HUES6 (cell line): Measurements from ENCODE around the gene ETS1.
A peak's percentile ranks its signal among the peaks of the same experiment; 100 is the strongest.

Source experiments
- H3K27ac ChIP-seq: 2 replicates; pipeline ENCODE4 v1.7.0; 2013; ENCODE audit warnings: low read depth, mild to moderate bottlenecking, low read length, inconsistent platforms
- H3K27me3 ChIP-seq: 2 replicates; pipeline ENCODE4 v1.6.1; 2013; ENCODE audit warnings: low read length; ENCODE audit not compliant: control insufficient read depth, insufficient read depth
- H3K36me3 ChIP-seq: 2 replicates; pipeline ENCODE4 v1.6.1; 2013; ENCODE audit warnings: low read length; ENCODE audit not compliant: control insufficient read depth, insufficient read depth
- H3K4me1 ChIP-seq: 2 replicates; pipeline ENCODE4 v1.6.1; 2013; ENCODE audit warnings: low read length; ENCODE audit not compliant: control insufficient read depth, insufficient read depth
- H3K4me3 ChIP-seq: 2 replicates; pipeline ENCODE4 v1.5.1; 2013; ENCODE audit warnings: low read depth, low read length
- H3K9ac ChIP-seq: one replicate; pipeline ENCODE4 v1.6.1; 2013; ENCODE audit warnings: mild to moderate bottlenecking, low read length
- H3K9me3 ChIP-seq: 2 replicates; pipeline ENCODE4 v1.6.1; 2013; ENCODE audit warnings: low read depth, low read length; ENCODE audit not compliant: control insufficient read depth, insufficient read depth

ETS1 gene

GRCh38 chr11:128496692-128497060 lies 90.7 kb downstream of the ETS1 start:
- Histone ChIP-seq H3K9ac (no peak overlapping the region), H3K4me1 (peaks cover 24% of the 10 kb centered on the region), H3K36me3 (no peaks in the 10 kb centered on the region), H3K9me3 (no peaks in the 10 kb centered on the region), H3K4me3 (no peak overlapping the region), H3K27ac (peak overlapping the region; percentile 3; the same call in 1 of the 2 replicates), H3K27me3 (no peaks in the 10 kb centered on the region)

- H3K9ac ChIP-seq, result no peak overlapping the region
- peaks cover 24% of the 10 kb centered on the region for H3K4me1 ChIP-seq
- no peaks in the 10 kb centered on the region for H3K36me3 ChIP-seq
- no peak overlapping the region for H3K4me3 ChIP-seq
- H3K9me3 ChIP-seq, result no peaks in the 10 kb centered on the region
- H3K27ac ChIP-seq, result no peak overlapping the region
- H3K27me3 ChIP-seq, result no peaks in the 10 kb centered on the region
Measured at GRCh38 chr11:128496249-128496648, 91.1 kb downstream of the ETS1 start.

GRCh38 chr11:128494418-128495332 lies 92.7 kb downstream of the ETS1 start:
- Histone ChIP-seq H3K27me3 (no peaks in the 10 kb centered on the region), H3K9me3 (no peaks in the 10 kb centered on the region), H3K4me1 (peaks cover 24% of the 10 kb centered on the region), H3K9ac (no peak overlapping the region), H3K4me3 (no peak overlapping the region), H3K36me3 (peaks cover 8% of the 10 kb centered on the region), H3K27ac (no peak overlapping the region)

- Histone ChIP-seq H3K9me3 (no peaks in the 10 kb centered on the region), H3K4me1 (peaks cover 24% of the 10 kb centered on the region), H3K27ac (no peak overlapping the region), H3K27me3 (no peaks in the 10 kb centered on the region), H3K9ac (no peak overlapping the region), H3K36me3 (peaks cover 18% of the 10 kb centered on the region), H3K4me3 (no peak overlapping the region)
Measured at GRCh38 chr11:128493570-128493965, 93.8 kb downstream of the ETS1 start.

GRCh38 chr11:128492903-128493569 lies 94.3 kb downstream of the ETS1 start:
- H3K27me3 ChIP-seq, result no peaks in the 10 kb centered on the region
- H3K4me3 ChIP-seq, result no peak overlapping the region
- no peak overlapping the region for H3K27ac ChIP-seq
- H3K9me3 ChIP-seq, result no peaks in the 10 kb centered on the region
- no peak overlapping the region for H3K9ac ChIP-seq
- H3K4me1 ChIP-seq, result peaks cover 24% of the 10 kb centered on the region
- H3K36me3 ChIP-seq, result peaks cover 20% of the 10 kb centered on the region

GRCh38 chr11:128492461-128492860 lies 94.9 kb downstream of the ETS1 start:
- H3K27ac ChIP-seq, result no peak overlapping the region
- H3K27me3 ChIP-seq, result no peaks in the 10 kb centered on the region
- H3K4me1 ChIP-seq, result peaks cover 19% of the 10 kb centered on the region
- no peaks in the 10 kb centered on the region for H3K9me3 ChIP-seq
- peaks cover 20% of the 10 kb centered on the region for H3K36me3 ChIP-seq
- no peak overlapping the region for H3K9ac ChIP-seq
- H3K4me3 ChIP-seq, result no peak overlapping the region

- H3K27ac ChIP-seq, result no peak overlapping the region
Measured at GRCh38 chr11:128491195-128491936, 96.0 kb downstream of the ETS1 start.

GRCh38 chr11:128490092-128490491 lies 97.3 kb downstream of the ETS1 start:
- no peaks in the 10 kb centered on the region for H3K9me3 ChIP-seq
- H3K27ac ChIP-seq, result no peak overlapping the region
- H3K27me3 ChIP-seq, result no peaks in the 10 kb centered on the region
- H3K9ac ChIP-seq, result no peak overlapping the region
- no peak overlapping the region for H3K4me3 ChIP-seq
- 0 out of 2 replicates have a peak, but pooled peaks cover 8% of the 10 kb centered on the region for H3K4me1 ChIP-seq
- peaks cover 33% of the 10 kb centered on the region for H3K36me3 ChIP-seq

More at GRCh38 chr11:128491195-128491936, 96.0 kb downstream of the ETS1 start:
- Histone ChIP-seq H3K27me3 (no peaks in the 10 kb centered on the region), H3K4me3 (no peak overlapping the region), H3K4me1 (peaks cover 8% of the 10 kb centered on the region; the same call in 1 of the 2 replicates), H3K9me3 (no peaks in the 10 kb centered on the region), H3K9ac (no peak overlapping the region), H3K36me3 (peaks cover 21% of the 10 kb centered on the region)

GRCh38 chr11:128488471-128488870 lies 98.9 kb downstream of the ETS1 start:
- 0 out of 2 replicates have a peak, but pooled peaks cover 8% of the 10 kb centered on the region for H3K4me1 ChIP-seq
- no peaks in the 10 kb centered on the region for H3K9me3 ChIP-seq
- H3K9ac ChIP-seq, result no peak overlapping the region
- H3K4me3 ChIP-seq, result no peak overlapping the region
- no peaks in the 10 kb centered on the region for H3K27me3 ChIP-seq
- peaks cover 41% of the 10 kb centered on the region for H3K36me3 ChIP-seq
- H3K27ac ChIP-seq, result no peak overlapping the region

GRCh38 chr11:128487978-128488377 lies 99.4 kb downstream of the ETS1 start:
- H3K27me3 ChIP-seq, result no peaks in the 10 kb centered on the region
- no peak overlapping the region for H3K27ac ChIP-seq
- H3K9ac ChIP-seq, result no peak overlapping the region
- H3K36me3 ChIP-seq, result peaks cover 43% of the 10 kb centered on the region
- no peak overlapping the region for H3K4me3 ChIP-seq
- H3K4me1 ChIP-seq, result 0 out of 2 replicates have a peak, but pooled peaks cover 5% of the 10 kb centered on the region
- no peaks in the 10 kb centered on the region for H3K9me3 ChIP-seq
